Caco-2 (cell line): ENCODE data around the gene PPP2R5C. TPM values are rescaled to one million over a fixed set of nuclear protein-coding genes. Genes with fewer than 3 reads are reported as not detected.
"Not testable (repeated sequence)": the region's sequence is repeated elsewhere in the genome, so short reads cannot be mapped to it uniquely, and the experiment has no call there.

Experiments used
- Bru-seq: library from RNA; stranded (reverse); fragments of 400-500 nt; gene quantifications from one replicate; lab custom pipeline; 2021; lab: Mats Ljungman, UMichigan
- BruChase-seq, 2 experiments: library from RNA; stranded (reverse); fragments of 400-500 nt; gene quantifications; one replicate each; lab custom pipeline; 2021; lab: Mats Ljungman, UMichigan
- BruUV-seq: library from RNA; stranded (reverse); fragments of 400-500 nt; replicated peaks from 2 replicates; lab custom pipeline; 2021; lab: Mats Ljungman, UMichigan
- CTCF ChIA-PET: fragments of 300-600 bp; sonication (Branson Sonifier 250); formaldehyde crosslinking; loops from one replicate; lab custom pipeline; 2022; ENCODE audit warnings: antibody characterized with exemption; lab: Charles Lee
- POLR2A ChIA-PET: fragments of 300-600 bp; sonication (Branson Sonifier 250); formaldehyde crosslinking; loops from one replicate; lab custom pipeline; 2022; ENCODE audit warnings: antibody characterized with exemption; lab: Charles Lee
- DNase-seq, 2 experiments: peaks; one replicate each; pipeline versions ENCODE4 v3.0.0 to v3.0.0-alpha.2; 2020 to 2022
- H3K27me3 ChIP-seq: replicated peaks from 2 replicates; pipeline ENCODE4 v1.6.0; 2011; ENCODE audit warnings: low read length; ENCODE audit not compliant: control insufficient read depth, insufficient read depth
- H3K36me3 ChIP-seq: 2 replicates; pipeline ENCODE4 v1.5.1; 2011; ENCODE audit warnings: low read length; ENCODE audit not compliant: control insufficient read depth, insufficient read depth
- H3K4me1 ChIP-seq: fragments of 250-450 bp; sonication (Bioruptor Pico); 2 replicates; pipeline ENCODE4 v1.5.1; 2020; ENCODE audit warnings: mild to moderate bottlenecking
- H3K4me3 ChIP-seq: 2 replicates; pipeline ENCODE4 v1.5.1; 2011; ENCODE audit warnings: low read depth, mild to moderate bottlenecking, control low read depth, low read length
- H3K9me3 ChIP-seq: fragments of 250-450 bp; sonication (Bioruptor Pico); 2 replicates; pipeline ENCODE4 v1.5.1; 2020; ENCODE audit warnings: mild to moderate bottlenecking, moderate library complexity
- H3K27ac Mint-ChIP-seq: one replicate; pipeline ENCODE4 v1.8.0; 2022; ENCODE audit warnings: mixed read lengths; ENCODE audit not compliant: unreplicated experiment
- H3K27me3 Mint-ChIP-seq: one replicate; pipeline ENCODE4 v1.8.0; 2022; ENCODE audit warnings: mixed read lengths; ENCODE audit not compliant: insufficient read depth, unreplicated experiment
- H3K36me3 Mint-ChIP-seq: one replicate; pipeline ENCODE4 v1.8.0; 2022; ENCODE audit warnings: mild to moderate bottlenecking, mixed read lengths; ENCODE audit not compliant: insufficient read depth, unreplicated experiment
- H3K4me1 Mint-ChIP-seq: one replicate; pipeline ENCODE4 v1.8.0; 2022; ENCODE audit warnings: low read depth, mixed read lengths; ENCODE audit not compliant: unreplicated experiment
- H3K4me3 Mint-ChIP-seq: one replicate; pipeline ENCODE4 v1.8.0; 2022; ENCODE audit warnings: mild to moderate bottlenecking, moderate library complexity, mixed read lengths; ENCODE audit not compliant: unreplicated experiment
- H3K9me3 Mint-ChIP-seq: one replicate; pipeline ENCODE4 v1.8.0; 2022; ENCODE audit warnings: mixed read lengths; ENCODE audit not compliant: unreplicated experiment
- intact Hi-C: fragments of 100-400 bp; cut with micrococcal nuclease; formaldehyde crosslinking; loops from one replicate; pipeline ENCODE4 v1.10.0; 2022; ENCODE audit not compliant: unreplicated experiment
- long read RNA-seq: library from polyadenylated mRNA; stranded (forward); transcript quantifications from one replicate; pipeline ENCODE4 v2.0.0, GENCODE V29; 2022
- total RNA-seq: library from RNA; stranded (reverse); gene quantifications from 2 replicates; pipeline ENCODE4 v1.2.3, GENCODE V29; 2022
- TF ChIP-seq, protein P1 (sequence below), 2 experiments: fragments of 200-600 bp in 1 of 2; IDR thresholded peaks; 1 replicate in 1 of 2; 2 replicates in 1 of 2; pipeline versions ENCODE4 v1.5.1 to v1.8.0; 2011 to 2022; ENCODE audit warnings: antibody characterized with exemption in 1 of 2, control low read depth in 1 of 2, inconsistent platforms in 1 of 2, low read depth in 1 of 2, low read length in 1 of 2, mild to moderate bottlenecking in 1 of 2, moderate library complexity in 1 of 2; ENCODE audit not compliant: insufficient read depth in 1 of 2, severe bottlenecking in 1 of 2, unreplicated experiment in 1 of 2

PPP2R5C gene
- 86.8 and 97.5 TPM in 2 replicates for total RNA-seq
- percentile 73 among the genes with signal in this experiment for Bru-seq, nascent RNA
- BruChase-seq, experiment 1, labeled RNA remaining after a 2-hour chase, result percentile 67 among the genes with signal in this experiment
- percentile 75 among the genes with signal in this experiment for BruChase-seq, experiment 2, labeled RNA remaining after a 6-hour chase
- long read RNA-seq, full-length matches to known transcripts, result 73 of 92 reads
- long read RNA-seq, partial matches to known transcripts, result 8 of 92 reads
- long read RNA-seq, other reads (novel, unspliced or antisense), result 11 of 92 reads

DNA sequence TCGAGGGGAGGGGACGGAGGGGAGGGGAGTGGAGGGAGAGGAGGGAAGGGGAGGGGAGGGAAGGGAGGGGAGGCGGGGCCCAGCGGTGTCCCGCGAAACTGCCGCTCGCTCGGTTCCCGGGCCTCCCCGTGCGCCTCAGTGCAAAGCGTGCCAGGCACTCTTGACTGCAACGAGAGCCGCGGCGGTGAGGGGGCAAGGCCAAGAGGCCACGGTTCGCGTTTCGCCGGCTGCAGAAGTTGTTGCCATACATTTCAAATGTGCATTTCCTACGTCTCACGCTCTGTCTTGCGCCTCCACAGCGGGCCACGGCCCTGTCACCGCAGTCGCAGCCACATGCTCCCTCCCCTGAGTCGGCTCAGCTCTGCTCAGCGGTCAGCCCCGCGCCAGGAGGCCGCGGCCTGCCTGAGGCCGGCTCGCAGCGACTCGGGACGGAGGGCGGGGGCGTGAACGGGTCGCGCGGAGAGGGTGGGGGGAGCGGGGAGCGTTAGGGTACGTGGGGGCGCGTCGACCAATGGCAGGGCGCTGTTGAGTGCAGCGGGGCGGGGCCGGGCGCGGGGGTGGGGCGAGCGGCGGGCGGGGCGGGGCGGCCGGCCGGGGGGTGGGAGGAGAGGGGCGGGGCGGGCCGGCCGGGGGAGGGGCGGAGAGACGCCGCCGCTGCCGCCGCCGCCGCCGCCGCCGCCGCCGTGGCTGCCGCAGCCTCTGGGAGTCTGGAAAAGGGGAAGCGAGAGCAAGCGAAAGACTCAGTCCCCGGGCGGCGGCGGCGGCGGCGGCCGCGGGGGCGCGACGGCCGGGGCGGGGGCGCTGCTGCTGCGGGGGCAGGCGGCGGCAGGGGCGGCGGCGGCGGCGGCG, at the start of gene PPP2R5C:
PPP2R5C (plus strand) TSS at position 678 of the 849 bp plus-strand sequence. CDS start 185 bp downstream, outside the sequence.
- Histone ChIP-seq H3K27me3 (no peaks in the 10 kb centered on the region), H3K9me3 (no peaks in the 10 kb centered on the region), H3K4me3 (peak within 1 kb of the TSS; percentile 89), H3K36me3 (no peaks in the 10 kb centered on the region), H3K4me1 (0 out of 2 replicates have a peak, but pooled peaks cover 3% of the 10 kb centered on the region)
- Mint-ChIP-seq H3K27ac (no peak within 1 kb of the TSS), H3K27me3 (peaks cover 12% of the 10 kb centered on the region), H3K4me3 (peak within 1 kb of the TSS; percentile 76), H3K36me3 (peaks cover 5% of the 10 kb centered on the region), H3K9me3 (no peaks in the 10 kb centered on the region), H3K4me1 (no peaks in the 10 kb centered on the region)
- intact Hi-C loops, result loop anchor here (2.0 to 5.0 kb wide), 3 partner anchors 50 to 186 kb away; no protein-coding TSS in a partner anchor
- BruUV-seq, result no TSS peak
- DNase-seq, result peak; percentile 88 to 92
- TF ChIP-seq, protein P1, sequence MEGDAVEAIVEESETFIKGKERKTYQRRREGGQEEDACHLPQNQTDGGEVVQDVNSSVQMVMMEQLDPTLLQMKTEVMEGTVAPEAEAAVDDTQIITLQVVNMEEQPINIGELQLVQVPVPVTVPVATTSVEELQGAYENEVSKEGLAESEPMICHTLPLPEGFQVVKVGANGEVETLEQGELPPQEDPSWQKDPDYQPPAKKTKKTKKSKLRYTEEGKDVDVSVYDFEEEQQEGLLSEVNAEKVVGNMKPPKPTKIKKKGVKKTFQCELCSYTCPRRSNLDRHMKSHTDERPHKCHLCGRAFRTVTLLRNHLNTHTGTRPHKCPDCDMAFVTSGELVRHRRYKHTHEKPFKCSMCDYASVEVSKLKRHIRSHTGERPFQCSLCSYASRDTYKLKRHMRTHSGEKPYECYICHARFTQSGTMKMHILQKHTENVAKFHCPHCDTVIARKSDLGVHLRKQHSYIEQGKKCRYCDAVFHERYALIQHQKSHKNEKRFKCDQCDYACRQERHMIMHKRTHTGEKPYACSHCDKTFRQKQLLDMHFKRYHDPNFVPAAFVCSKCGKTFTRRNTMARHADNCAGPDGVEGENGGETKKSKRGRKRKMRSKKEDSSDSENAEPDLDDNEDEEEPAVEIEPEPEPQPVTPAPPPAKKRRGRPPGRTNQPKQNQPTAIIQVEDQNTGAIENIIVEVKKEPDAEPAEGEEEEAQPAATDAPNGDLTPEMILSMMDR (IDR thresholded peaks at IDR 0.05; ENCODE audit: insufficient read depth in 1 of 2, low read depth in 1 of 2, low read length in 1 of 2, severe bottlenecking in 1 of 2, unreplicated experiment in 1 of 2), result no peak
- ChIA-PET CTCF (interaction anchor here (0.7 to 1.1 kb wide), 6 partner anchors 8 to 388 kb away, joined by 3 to 13 read pairs (median 4); no protein-coding TSS in a partner anchor), POLR2A (interaction anchor here (0.8 to 1.8 kb wide), 3 partner anchors 30 to 187 kb away, joined by 4 to 36 read pairs (median 4); no protein-coding TSS in a partner anchor)

GRCh38 chr14:101711857-101712233, 49.7 kb upstream of the PPP2R5C start:
- H3K27me3 ChIP-seq, intact Hi-C loops, BruUV-seq, H3K36me3 Mint-ChIP-seq, H3K27me3 Mint-ChIP-seq, DNase-seq, H3K4me1 ChIP-seq, H3K4me1 Mint-ChIP-seq, H3K9me3 ChIP-seq, H3K36me3 ChIP-seq, CTCF ChIA-PET, H3K9me3 Mint-ChIP-seq, H3K4me3 ChIP-seq, H3K4me3 Mint-ChIP-seq, POLR2A ChIA-PET, H3K27ac Mint-ChIP-seq: not testable (repeated sequence)

GRCh38 chr14:101712341-101712740, 49.2 kb upstream of the PPP2R5C start:
- H3K9me3 Mint-ChIP-seq, CTCF ChIA-PET, intact Hi-C loops, H3K36me3 Mint-ChIP-seq, H3K4me1 Mint-ChIP-seq, H3K4me1 ChIP-seq, BruUV-seq, POLR2A ChIA-PET, H3K27me3 Mint-ChIP-seq, H3K27me3 ChIP-seq, H3K4me3 ChIP-seq, H3K36me3 ChIP-seq, H3K4me3 Mint-ChIP-seq, H3K9me3 ChIP-seq, H3K27ac Mint-ChIP-seq, DNase-seq: not testable (repeated sequence)

GRCh38 chr14:101713091-101713490, 48.4 kb upstream of the PPP2R5C start:
- CTCF ChIA-PET, H3K36me3 ChIP-seq, H3K9me3 Mint-ChIP-seq, H3K36me3 Mint-ChIP-seq, H3K9me3 ChIP-seq, H3K27me3 ChIP-seq, DNase-seq, H3K4me3 Mint-ChIP-seq, H3K4me1 Mint-ChIP-seq, BruUV-seq, H3K4me1 ChIP-seq, POLR2A ChIA-PET, H3K27me3 Mint-ChIP-seq, H3K27ac Mint-ChIP-seq, H3K4me3 ChIP-seq, intact Hi-C loops: not testable (repeated sequence)
